ACHN (cell line): ENCODE data around the gene FAM9C.
A peak's percentile ranks its signal among the peaks of the same experiment; 100 is the strongest.
"Not testable (repeated sequence)": the region's sequence is repeated elsewhere in the genome, so short reads cannot be mapped to it uniquely, and the experiment has no call there.

Experiments used
- DNase-seq: peaks from one replicate; pipeline ENCODE4 v3.0.0-alpha.2; 2015
- in situ Hi-C: cut with HindIII; loops from 2 replicates; pipeline ENCODE4 v1.10.0; 2017; ENCODE audit warnings: low sequenced_read_pairs, low pct_ligation_motif_present, low pct_unique_long_range_greater_than_20kb

The FAM9C gene

GRCh38 chrX:13050151-13050550, 5.7 kb upstream of the FAM9C start:
- in situ Hi-C loops, result no loop called here
- DNase-seq, result no peak

- DNase-seq, result no peak
- in situ Hi-C loops, result no loop called here
These were observed 3.9 kb upstream of the FAM9C start for GRCh38 chrX:13048280-13048679.

- in situ Hi-C loops, result no loop called here
These were observed 3.3 kb upstream of the FAM9C start for GRCh38 chrX:13047759-13048158.

GRCh38 chrX:13046141-13046855, 1.9 kb upstream of the FAM9C start:
- no peak for DNase-seq
- in situ Hi-C loops, result no loop called here

More at GRCh38 chrX:13047759-13048158, 3.3 kb upstream of the FAM9C start:
- no peak for DNase-seq

- in situ Hi-C loops, result no loop called here
- DNase-seq, result no peak
These were observed 482 bp downstream of the FAM9C start for GRCh38 chrX:13043938-13044337.

- in situ Hi-C loops, result no loop called here
- no peak for DNase-seq
These were observed 1.3 kb downstream of the FAM9C start for GRCh38 chrX:13043138-13043537.

- DNase-seq, result no peak
- in situ Hi-C loops, result no loop called here
These were observed 7.5 kb downstream of the FAM9C start for GRCh38 chrX:13036896-13037295.

- in situ Hi-C loops, result no loop called here
- no peak for DNase-seq
These were observed 11.2 kb downstream of the FAM9C start for GRCh38 chrX:13033193-13033592.

- in situ Hi-C loops, result no loop called here
- peak; percentile 8 for DNase-seq
These were observed 14.3 kb downstream of the FAM9C start for GRCh38 chrX:13029887-13030771.

GRCh38 chrX:13029637-13029886, 14.9 kb downstream of the FAM9C start:
- in situ Hi-C loops, result no loop called here
- no peak for DNase-seq

GRCh38 chrX:13028871-13029636, 15.4 kb downstream of the FAM9C start:
- in situ Hi-C loops, result no loop called here
- DNase-seq, result peak; percentile 3

- in situ Hi-C loops, result no loop called here
- DNase-seq, result no peak
These were observed 17.4 kb downstream of the FAM9C start for GRCh38 chrX:13026877-13027652.

- in situ Hi-C loops, result no loop called here
- no peak for DNase-seq
These were observed 19.4 kb downstream of the FAM9C start for GRCh38 chrX:13024986-13025385.

- in situ Hi-C loops, result no loop called here
These were observed 20.4 kb downstream of the FAM9C start for GRCh38 chrX:13023979-13024378.

GRCh38 chrX:13023567-13023966, 20.9 kb downstream of the FAM9C start:
- in situ Hi-C loops, result no loop called here

More at GRCh38 chrX:13023979-13024378, 20.4 kb downstream of the FAM9C start:
- no peak for DNase-seq

GRCh38 chrX:13022926-13023325, 21.5 kb downstream of the FAM9C start:
- DNase-seq, result no peak
- in situ Hi-C loops, result no loop called here

More at GRCh38 chrX:13023567-13023966, 20.9 kb downstream of the FAM9C start:
- DNase-seq, result no peak

- in situ Hi-C loops, result not testable (repeated sequence)
These were observed 27.7 kb downstream of the FAM9C start for GRCh38 chrX:13016731-13017130.

GRCh38 chrX:13015536-13016236, 28.7 kb downstream of the FAM9C start:
- no peak for DNase-seq
- in situ Hi-C loops, result no loop called here

More at GRCh38 chrX:13016731-13017130, 27.7 kb downstream of the FAM9C start:
- DNase-seq, result not testable (repeated sequence)
